Cardiac muscle cell (in vitro differentiated cells and primary cell): ENCODE measurements around the gene INPP5E. TPM values are rescaled to one million over a fixed set of nuclear protein-coding genes. Genes with fewer than 3 reads are reported as not detected.

Experiments
- DNase-seq, 2 donors: peaks; one replicate each; pipeline versions ENCODE4 v3.0.0 to v3.0.0-alpha.2; 2010 to 2017; ENCODE audit warnings: low read depth in 1 of 2, low spot score in 1 of 2
- H3K27ac ChIP-seq: fragments of 200-600 bp; sonication (generic); 2 replicates; pipeline ENCODE4 v1.5.1; 2016
- H3K27me3 ChIP-seq: fragments of 200-600 bp; sonication (generic); 2 replicates; pipeline ENCODE4 v1.6.0; 2016; ENCODE audit warnings: control low read depth
- H3K36me3 ChIP-seq: fragments of 200-600 bp; sonication (generic); 2 replicates; pipeline ENCODE4 v1.5.1; 2016; ENCODE audit warnings: control low read depth
- H3K4me1 ChIP-seq: fragments of 200-600 bp; sonication (generic); 2 replicates; pipeline ENCODE4 v1.8.1; 2017; ENCODE audit warnings: low read depth, mild to moderate bottlenecking, mixed run types
- H3K4me3 ChIP-seq: fragments of 200-600 bp; sonication (generic); 2 replicates; pipeline ENCODE4 v1.5.1; 2016; ENCODE audit warnings: mild to moderate bottlenecking
- H3K9me3 ChIP-seq: fragments of 200-600 bp; sonication (generic); 2 replicates; pipeline ENCODE4 v1.5.1; 2017; ENCODE audit warnings: low read depth, mild to moderate bottlenecking, control low read depth
- CTCF ChIP-seq: IDR thresholded peaks from 2 replicates; pipeline ENCODE4 v1.5.1; 2012; ENCODE audit warnings: low read depth, mild to moderate bottlenecking, low read length
- polyA plus RNA-seq: library from polyadenylated mRNA; unstranded; fragments of >200 nt; fragmentation: Nextera tagmentation; extraction: Ambion mirVana; gene quantifications from 2 replicates; pipeline ENCODE4 v1.2.1, GENCODE V29; 2016
- total RNA-seq: library from RNA; depleted of rRNA; stranded (reverse); fragments of >200 nt; gene quantifications from 2 replicates; pipeline ENCODE4 v1.2.3, GENCODE V29; 2016

Gene INPP5E
- total and polyA plus RNA-seq, 2 experiments from 2014 or later: 14.9 to 26.8 TPM

GRCh38 chr9:136396219-136396515 lies 43.5 kb downstream of the INPP5E start:
- Histone ChIP-seq H3K27ac (no peak overlapping the region), H3K27me3 (no peaks in the 10 kb centered on the region), H3K4me1 (no peaks in the 10 kb centered on the region), H3K9me3 (no peaks in the 10 kb centered on the region), H3K36me3 (peaks cover 21% of the 10 kb centered on the region), H3K4me3 (no peak overlapping the region)
- no peak for TF ChIP-seq CTCF
- DNase-seq: no peak

GRCh38 chr9:136395345-136396218 lies 44.1 kb downstream of the INPP5E start:
- DNase-seq: no peak
- TF ChIP-seq CTCF: no peak
- Histone ChIP-seq H3K27me3 (no peaks in the 10 kb centered on the region), H3K4me1 (no peaks in the 10 kb centered on the region), H3K36me3 (peaks cover 23% of the 10 kb centered on the region), H3K9me3 (no peaks in the 10 kb centered on the region), H3K4me3 (no peak overlapping the region), H3K27ac (no peak overlapping the region)

- DNase-seq: no peak
- TF ChIP-seq CTCF: no peak
- Histone ChIP-seq H3K4me3 (no peak overlapping the region), H3K9me3 (no peaks in the 10 kb centered on the region), H3K27ac (no peak overlapping the region), H3K36me3 (peaks cover 23% of the 10 kb centered on the region), H3K27me3 (no peaks in the 10 kb centered on the region), H3K4me1 (no peaks in the 10 kb centered on the region)
Observed at GRCh38 chr9:136395020-136395340, 44.7 kb downstream of the INPP5E start.

- Histone ChIP-seq H3K27me3 (no peaks in the 10 kb centered on the region), H3K27ac (no peak overlapping the region), H3K36me3 (peaks cover 23% of the 10 kb centered on the region), H3K9me3 (no peaks in the 10 kb centered on the region), H3K4me1 (no peaks in the 10 kb centered on the region), H3K4me3 (no peak overlapping the region)
- no peak for DNase-seq
- TF ChIP-seq CTCF: no peak
Observed at GRCh38 chr9:136394312-136395019, 45.2 kb downstream of the INPP5E start.

- Histone ChIP-seq H3K4me3 (no peak overlapping the region), H3K27me3 (no peaks in the 10 kb centered on the region), H3K27ac (no peak overlapping the region), H3K9me3 (no peaks in the 10 kb centered on the region), H3K4me1 (no peaks in the 10 kb centered on the region), H3K36me3 (peaks cover 23% of the 10 kb centered on the region)
- DNase-seq: no peak
- no peak for TF ChIP-seq CTCF
Observed at GRCh38 chr9:136393531-136393930, 46.1 kb downstream of the INPP5E start.
